ENCODE data around the gene TBL1XR1.
"Not testable (repeated sequence)": the region's sequence is repeated elsewhere in the genome, so short reads cannot be mapped to it uniquely, and the experiment has no call there.

Gene TBL1XR1

GRCh38 chr3:177015881-177016280 is 181.4 kb downstream of the TBL1XR1 start:
- H3K4me1 ChIP-seq: no peaks in the 10 kb centered on the region
- no peak overlapping the region for H3K4me3 ChIP-seq
- no peak for DNase-seq
- TF ChIP-seq, protein P1, sequence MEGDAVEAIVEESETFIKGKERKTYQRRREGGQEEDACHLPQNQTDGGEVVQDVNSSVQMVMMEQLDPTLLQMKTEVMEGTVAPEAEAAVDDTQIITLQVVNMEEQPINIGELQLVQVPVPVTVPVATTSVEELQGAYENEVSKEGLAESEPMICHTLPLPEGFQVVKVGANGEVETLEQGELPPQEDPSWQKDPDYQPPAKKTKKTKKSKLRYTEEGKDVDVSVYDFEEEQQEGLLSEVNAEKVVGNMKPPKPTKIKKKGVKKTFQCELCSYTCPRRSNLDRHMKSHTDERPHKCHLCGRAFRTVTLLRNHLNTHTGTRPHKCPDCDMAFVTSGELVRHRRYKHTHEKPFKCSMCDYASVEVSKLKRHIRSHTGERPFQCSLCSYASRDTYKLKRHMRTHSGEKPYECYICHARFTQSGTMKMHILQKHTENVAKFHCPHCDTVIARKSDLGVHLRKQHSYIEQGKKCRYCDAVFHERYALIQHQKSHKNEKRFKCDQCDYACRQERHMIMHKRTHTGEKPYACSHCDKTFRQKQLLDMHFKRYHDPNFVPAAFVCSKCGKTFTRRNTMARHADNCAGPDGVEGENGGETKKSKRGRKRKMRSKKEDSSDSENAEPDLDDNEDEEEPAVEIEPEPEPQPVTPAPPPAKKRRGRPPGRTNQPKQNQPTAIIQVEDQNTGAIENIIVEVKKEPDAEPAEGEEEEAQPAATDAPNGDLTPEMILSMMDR (IDR thresholded peaks at IDR 0.05): no peak
- H3K27me3 ChIP-seq: no peaks in the 10 kb centered on the region
- H3K9me3 ChIP-seq: no peaks in the 10 kb centered on the region
- intact Hi-C loops (cut with DNase I; ENCODE audit: low total_unique reads): no loop called here
- no peak overlapping the region for H3K27ac ChIP-seq
- H3K36me3 ChIP-seq: no peaks in the 10 kb centered on the region

DNA sequence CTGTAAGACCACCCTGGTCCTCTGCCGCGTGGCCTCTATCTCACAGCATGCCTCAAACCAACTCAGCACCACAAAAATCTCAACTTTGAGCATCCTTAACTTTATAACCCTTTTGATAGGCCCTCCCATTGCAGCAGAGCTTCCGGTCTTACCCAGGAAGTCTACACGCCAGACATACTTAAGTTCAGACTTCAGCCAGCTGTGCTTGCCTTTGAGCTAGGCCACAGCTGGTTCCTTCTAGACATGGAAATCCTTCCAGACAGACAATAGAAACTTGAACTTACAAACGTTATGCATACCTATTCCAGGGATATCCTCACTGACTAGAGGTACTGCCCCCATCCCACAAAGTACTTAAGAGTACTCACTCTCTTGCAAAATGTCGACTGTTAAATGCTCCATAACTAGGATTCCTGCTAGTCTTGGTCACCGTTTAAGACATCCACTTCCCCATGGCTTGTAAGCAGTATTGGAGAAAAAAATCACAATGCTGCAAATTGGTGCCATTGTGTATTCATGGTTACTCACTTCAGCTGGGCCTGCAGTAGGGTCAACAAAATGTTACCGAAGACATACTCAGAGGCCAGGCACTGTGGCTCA is 183.5 kb downstream of the TBL1XR1 start:
- no peak for DNase-seq
- H3K4me1 ChIP-seq: no peaks in the 10 kb centered on the region
- H3K27me3 ChIP-seq: no peaks in the 10 kb centered on the region
- no peaks in the 10 kb centered on the region for H3K36me3 ChIP-seq
- TF ChIP-seq, protein P1 (IDR thresholded peaks at IDR 0.05): no peak
- intact Hi-C loops (cut with DNase I; ENCODE audit: low total_unique reads): no loop called here
- H3K9me3 ChIP-seq: no peaks in the 10 kb centered on the region
- no peak overlapping the region for H3K4me3 ChIP-seq
- no peak overlapping the region for H3K27ac ChIP-seq

DNA sequence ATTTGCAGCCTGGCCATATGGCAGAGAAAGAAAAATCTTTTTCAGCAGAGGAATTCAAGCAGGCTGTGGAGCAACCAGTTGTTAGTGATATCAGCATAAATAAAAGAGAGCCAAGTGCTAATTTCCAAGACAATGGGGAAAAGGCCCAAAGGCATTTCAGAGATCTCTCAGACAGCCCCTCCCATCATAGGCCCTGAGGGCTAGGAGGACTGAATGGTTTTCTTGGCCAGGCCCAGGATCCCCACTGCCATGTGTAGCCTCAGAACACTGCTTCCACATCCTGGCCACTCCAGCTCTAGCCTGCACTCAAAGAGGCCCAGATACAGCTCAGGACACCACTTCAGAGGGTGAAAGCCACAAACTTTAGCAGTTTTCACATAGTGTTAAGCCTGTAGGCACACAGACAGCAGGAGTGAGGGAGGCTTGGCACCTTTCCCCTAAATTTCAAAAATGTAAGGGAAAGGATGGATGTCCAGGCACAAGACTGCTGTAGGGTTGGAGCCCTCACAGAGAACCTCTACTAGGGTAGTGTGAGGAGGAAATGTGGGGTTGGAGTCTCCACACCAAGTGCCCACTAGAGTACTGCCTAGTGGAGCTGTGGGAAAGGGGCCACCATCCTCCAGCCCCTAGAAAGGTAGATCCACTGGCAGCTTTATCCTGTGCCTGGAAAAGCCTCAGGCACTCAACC is 191.4 kb downstream of the TBL1XR1 start:
- intact Hi-C loops (cut with DNase I; ENCODE audit: low total_unique reads): no loop called here
- TF ChIP-seq, protein P1 (IDR thresholded peaks at IDR 0.05): no peak
- no peak overlapping the region for H3K4me3 ChIP-seq

DNA sequence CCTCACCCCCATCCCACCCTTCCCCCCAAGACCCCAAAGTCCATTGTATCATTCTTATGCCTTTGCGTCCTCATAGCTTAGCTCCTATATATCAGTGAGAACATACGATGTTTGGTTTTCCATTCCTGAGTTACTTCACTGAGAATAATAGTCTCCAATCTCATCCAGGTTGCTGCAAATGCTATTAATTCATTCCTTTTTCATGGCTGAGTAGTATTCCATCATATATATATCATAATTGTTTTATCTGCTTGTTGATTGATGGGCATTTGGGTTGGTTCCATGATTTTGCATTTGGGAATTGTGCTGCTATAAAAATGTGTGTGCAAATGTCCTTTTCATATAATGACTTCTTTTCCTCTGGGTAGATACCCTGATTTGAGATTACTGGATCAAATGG is 197.1 kb downstream of the TBL1XR1 start:
- H3K4me1 ChIP-seq; H3K27me3 ChIP-seq; H3K27ac ChIP-seq; intact Hi-C loops (cut with DNase I; ENCODE audit: low total_unique reads); H3K9me3 ChIP-seq; H3K4me3 ChIP-seq; H3K36me3 ChIP-seq; DNase-seq: not testable (repeated sequence)

More for the DNA sequence above, 191.4 kb downstream of the TBL1XR1 start:
- no peaks in the 10 kb centered on the region for H3K27me3 ChIP-seq
- H3K27ac ChIP-seq: no peak overlapping the region
- H3K9me3 ChIP-seq: peaks cover 0 to 10% (median 0%) of the 10 kb centered on the region in 3 donors
- no peak for DNase-seq
- H3K36me3 ChIP-seq: no peaks in the 10 kb centered on the region
- H3K4me1 ChIP-seq: no peaks in the 10 kb centered on the region

GRCh38 chr3:176995946-176996345 is 201.3 kb downstream of the TBL1XR1 start:
- Histone ChIP-seq H3K4me3 (no peak overlapping the region), H3K27me3 (no peaks in the 10 kb centered on the region), H3K27ac (no peak overlapping the region), H3K4me1 (no peaks in the 10 kb centered on the region), H3K36me3 (no peaks in the 10 kb centered on the region), H3K9me3 (peaks cover 0 to 6% (median 0%) of the 10 kb centered on the region in 3 donors)
- no peak for DNase-seq
- TF ChIP-seq, protein P1 (IDR thresholded peaks at IDR 0.05): no peak
- intact Hi-C loops (cut with DNase I; ENCODE audit: low total_unique reads): no loop called here

DNA sequence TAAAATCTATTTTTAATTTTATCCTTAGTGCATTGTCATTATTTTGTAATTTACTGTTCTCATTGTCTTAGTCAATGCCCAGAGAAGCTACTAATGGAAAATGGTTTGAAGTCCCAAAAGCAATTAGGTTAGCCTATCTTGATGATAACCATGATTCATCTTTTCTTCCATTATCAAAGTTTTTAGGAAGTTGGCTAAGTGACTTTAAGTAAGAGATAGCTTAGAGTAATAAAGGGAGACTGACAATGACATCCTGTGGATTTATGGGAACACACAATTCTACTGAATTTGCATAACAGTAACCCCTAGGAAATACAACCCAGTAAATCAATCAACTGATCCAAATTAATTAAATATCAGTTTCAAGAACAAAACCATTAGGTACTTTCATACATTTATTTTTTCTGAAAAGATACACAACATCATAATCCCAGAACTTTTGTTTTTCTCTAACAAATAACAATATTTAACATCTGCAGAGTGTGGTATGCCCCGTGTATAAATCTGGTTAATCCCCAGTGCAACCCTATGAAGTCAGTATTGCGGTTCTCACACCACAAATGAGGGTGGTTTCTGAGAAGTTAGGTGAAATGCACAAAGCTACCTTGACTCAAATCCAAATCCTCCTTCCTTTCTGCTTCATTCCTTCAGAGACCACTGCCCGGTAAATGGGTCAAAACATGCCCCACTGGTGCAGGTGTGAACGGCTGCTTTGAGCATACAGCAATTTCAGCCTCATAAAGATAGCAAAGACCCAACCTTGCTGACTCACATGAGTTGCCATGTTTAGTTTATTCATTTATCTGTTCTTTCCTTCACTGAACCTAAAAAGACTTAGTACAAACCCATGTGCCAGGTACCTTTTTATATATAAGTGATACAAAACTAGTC is 202.1 kb downstream of the TBL1XR1 start:
- no peak for DNase-seq
- TF ChIP-seq, protein P1 (IDR thresholded peaks at IDR 0.05): no peak
- intact Hi-C loops (cut with DNase I; ENCODE audit: low total_unique reads): no loop called here

More for the DNA sequence above, 202.1 kb downstream of the TBL1XR1 start:
- Histone ChIP-seq H3K4me3 (no peak overlapping the region), H3K27ac (no peak overlapping the region), H3K36me3 (no peaks in the 10 kb centered on the region), H3K4me1 (no peaks in the 10 kb centered on the region), H3K9me3 (peaks cover 0 to 6% (median 0%) of the 10 kb centered on the region in 3 donors), H3K27me3 (no peaks in the 10 kb centered on the region)

Measured in tibial artery (tissue), 4 donors.